Stomach (tissue), 4 donors: Measurements from ENCODE around the gene RUBCN.

Experiments used
- CTCF ChIP-seq, 7 experiments: fragments of 450-650 bp in 4 of 7; fragments of 200-600 bp in 3 of 7; sonication (generic) in 3 of 7; IDR thresholded peaks; one replicate each; pipeline ENCODE4 v1.5.1; 2016 to 2019; ENCODE audit warnings: antibody characterized with exemption in 7 of 7, control low read depth in 2 of 7, mild to moderate bottlenecking in 1 of 7
- POLR2A ChIP-seq, 4 donors: fragments of 450-650 bp; IDR thresholded peaks; one replicate each; pipeline ENCODE4 v1.6.1; 2016; ENCODE audit warnings: antibody characterized with exemption in 4 of 4, control low read depth in 2 of 4, mild to moderate bottlenecking in 1 of 4, moderate library complexity in 1 of 4

- TF ChIP-seq CTCF (IDR thresholded peaks at IDR 0.05) (no peak), POLR2A (IDR thresholded peaks at IDR 0.05) (no peak)
These were observed 9.5 kb upstream of the RUBCN start for GRCh38 chr3:197746209-197746608.
